H1 (cell line): ENCODE results near the gene GRM5. TPM values are rescaled to one million over a fixed set of nuclear protein-coding genes. Genes with fewer than 3 reads are reported as not detected.

ENCODE experiments used
- CTCF ChIA-PET: fragments of 300-600 bp; sonication (Branson Sonifier 250); formaldehyde crosslinking; loops from one replicate; lab custom pipeline; 2021; ENCODE audit not compliant: partially characterized antibody; lab: Charles Lee
- POLR2A ChIA-PET: fragments of 300-600 bp; sonication (Branson Sonifier 250); formaldehyde crosslinking; loops from one replicate; lab custom pipeline; 2021; ENCODE audit warnings: inconsistent platforms; ENCODE audit not compliant: partially characterized antibody; lab: Charles Lee
- DNase-seq, 2 experiments: peaks; one replicate each; pipeline versions ENCODE4 v3.0.0 to v3.0.0-alpha.2; 2010 to 2022; ENCODE audit warnings: low spot score in 2 of 2, low read depth in 1 of 2, mixed read lengths in 1 of 2
- FAIRE-seq: peaks from 2 replicates; lab custom pipeline; 2011; peaks lifted over from hg19 to GRCh38; lab: Jason Lieb, UNC
- H2AFZ ChIP-seq: 2 replicates; pipeline ENCODE4 v1.8.1; 2012; ENCODE audit warnings: low read length, inconsistent platforms
- H2AK5ac ChIP-seq: 2 replicates; pipeline ENCODE4 v1.6.1; 2013; ENCODE audit warnings: low read depth, low read length
- H2BK120ac ChIP-seq: replicated peaks from 2 replicates; pipeline ENCODE3; 2013; ENCODE audit warnings: low read depth, low read length, inconsistent platforms
- H2BK12ac ChIP-seq: 2 replicates; pipeline ENCODE4 v1.6.1; 2013; ENCODE audit warnings: low read depth, low read length
- H2BK15ac ChIP-seq: 2 replicates; pipeline ENCODE4 v1.6.1; 2013; ENCODE audit warnings: low read length
- H2BK20ac ChIP-seq: 2 replicates; pipeline ENCODE4 v1.6.1; 2013; ENCODE audit warnings: low read length
- H2BK5ac ChIP-seq: 2 replicates; pipeline ENCODE4 v1.6.1; 2013; ENCODE audit warnings: low read depth, low read length
- H3K14ac ChIP-seq: 2 replicates; pipeline ENCODE4 v1.6.1; 2013; ENCODE audit warnings: inconsistent platforms; ENCODE audit not compliant: insufficient read length
- H3K18ac ChIP-seq: 2 replicates; pipeline ENCODE4 v1.6.1; 2013; ENCODE audit warnings: low read length; ENCODE audit errors: extremely low read depth
- H3K23ac ChIP-seq: 2 replicates; pipeline ENCODE4 v1.6.1; 2013; ENCODE audit warnings: inconsistent platforms; ENCODE audit not compliant: insufficient read length
- H3K23me2 ChIP-seq: 2 replicates; pipeline ENCODE4 v1.6.1; 2013; ENCODE audit warnings: low read depth, low read length
- H3K27ac ChIP-seq: 2 replicates; pipeline ENCODE4 v1.6.1; 2011; ENCODE audit warnings: low read depth, low read length, inconsistent platforms
- H3K27me3 ChIP-seq, 4 experiments: replicated peaks in 1 of 4; 1 replicate in 1 of 4; 2 replicates in 3 of 4; pipeline versions ENCODE4 v1.6.1 to v1.8.1; 2011 to 2013; ENCODE audit warnings: low read length in 3 of 4, mild to moderate bottlenecking in 3 of 4, inconsistent platforms in 2 of 4, mixed read lengths in 2 of 4, moderate library complexity in 1 of 4; ENCODE audit not compliant: control insufficient read depth in 3 of 4, insufficient read depth in 3 of 4; ENCODE audit errors: extremely low read depth in 1 of 4
- H3K36me3 ChIP-seq, 4 experiments: 2 replicates each; pipeline versions ENCODE4 v1.6.1 to v1.8.1; 2011 to 2013; ENCODE audit warnings: mild to moderate bottlenecking in 4 of 4, low read length in 3 of 4, moderate library complexity in 2 of 4, control low read depth in 1 of 4, inconsistent platforms in 1 of 4; ENCODE audit not compliant: insufficient read depth in 4 of 4, control insufficient read depth in 2 of 4
- H3K4ac ChIP-seq: replicated peaks from 2 replicates; pipeline ENCODE3; 2013; ENCODE audit warnings: low read length, low read depth, mixed read lengths, inconsistent platforms; ENCODE audit not compliant: insufficient read length
- H3K4me1 ChIP-seq, 4 experiments: replicated peaks in 1 of 4; 1 replicate in 1 of 4; 2 replicates in 3 of 4; pipeline versions ENCODE4 v1.6.1 to v1.8.1; 2011 to 2013; ENCODE audit warnings: low read length in 3 of 4, inconsistent platforms in 2 of 4, mixed read lengths in 1 of 4; ENCODE audit not compliant: insufficient read depth in 4 of 4, control insufficient read depth in 3 of 4
- H3K4me2 ChIP-seq, 2 experiments: 2 replicates each; pipeline versions ENCODE4 v1.6.1 to v1.8.1; 2011 to 2013; ENCODE audit warnings: low read depth in 2 of 2, low read length in 2 of 2, control low read depth in 1 of 2, inconsistent platforms in 1 of 2, mild to moderate bottlenecking in 1 of 2; ENCODE audit not compliant: insufficient read depth in 1 of 2
- H3K4me3 ChIP-seq, 4 experiments: fragments of 200-600, 300-600 bp in 1 of 4; sonication (generic), shearing (Covaris generic), sonication (Bioruptor Twin) in 1 of 4; 2 replicates each; pipeline versions ENCODE4 v1.5.1 to v1.8.1; 2011 to 2016; ENCODE audit warnings: low read length in 4 of 4, low read depth in 3 of 4, control low read depth in 2 of 4, inconsistent platforms in 2 of 4, mild to moderate bottlenecking in 2 of 4, mixed read lengths in 1 of 4, moderate library complexity in 1 of 4; ENCODE audit not compliant: insufficient read depth in 2 of 4; ENCODE audit errors: extremely low read depth in 1 of 4
- H3K56ac ChIP-seq: replicated peaks from 2 replicates; pipeline ENCODE3; 2013; ENCODE audit warnings: low read depth, mild to moderate bottlenecking, mixed read lengths, low read length, inconsistent platforms; ENCODE audit not compliant: insufficient read length
- H3K79me1 ChIP-seq: 2 replicates; pipeline ENCODE4 v1.6.1; 2013; ENCODE audit warnings: low read depth, low read length, control low read depth
- H3K79me2 ChIP-seq, 2 experiments: 2 replicates each; pipeline versions ENCODE4 v1.6.1 to v1.8.1; 2012 to 2013; ENCODE audit warnings: low read length in 2 of 2, mild to moderate bottlenecking in 2 of 2, inconsistent platforms in 1 of 2; ENCODE audit not compliant: insufficient read depth in 2 of 2, control insufficient read depth in 1 of 2
- H3K9ac ChIP-seq, 4 experiments: replicated peaks in 1 of 4; 1 replicate in 1 of 4; 2 replicates in 3 of 4; pipeline versions ENCODE4 v1.6.1 to v1.8.1; 2011 to 2013; ENCODE audit warnings: low read depth in 3 of 4, low read length in 3 of 4, control low read depth in 2 of 4, mild to moderate bottlenecking in 2 of 4, moderate library complexity in 2 of 4, inconsistent platforms in 1 of 4; ENCODE audit errors: extremely low read depth in 1 of 4
- H3K9me3 ChIP-seq, 2 experiments: 2 replicates each; pipeline versions ENCODE4 v1.6.1 to v1.8.1; 2012 to 2013; ENCODE audit warnings: mild to moderate bottlenecking in 2 of 2, moderate library complexity in 2 of 2, control low read depth in 1 of 2, inconsistent platforms in 1 of 2, low read depth in 1 of 2, low read length in 1 of 2, mixed read lengths in 1 of 2; ENCODE audit not compliant: insufficient read depth in 2 of 2
- H4K20me1 ChIP-seq, 2 experiments: replicated peaks in 1 of 2; 2 replicates each; pipeline versions ENCODE3 to v1.8.1; 2011 to 2013; ENCODE audit warnings: inconsistent platforms in 2 of 2, low read length in 2 of 2, mild to moderate bottlenecking in 1 of 2; ENCODE audit not compliant: insufficient read depth in 2 of 2, control insufficient read depth in 1 of 2
- H4K5ac ChIP-seq: 2 replicates; pipeline ENCODE4 v1.6.1; 2013; ENCODE audit warnings: low read length, low read depth, mixed read lengths, inconsistent platforms; ENCODE audit not compliant: insufficient read length
- H4K8ac ChIP-seq: 2 replicates; pipeline ENCODE4 v1.8.0; 2013; ENCODE audit warnings: mild to moderate bottlenecking, moderate library complexity, low read length, inconsistent platforms; ENCODE audit not compliant: insufficient read depth; ENCODE audit errors: extremely low read depth
- H4K91ac ChIP-seq: replicated peaks from 2 replicates; pipeline ENCODE3; 2013; ENCODE audit warnings: low read length, mixed read lengths, inconsistent platforms; ENCODE audit not compliant: insufficient read length
- BRCA1 ChIP-seq: IDR thresholded peaks from 2 replicates; pipeline ENCODE4 v1.6.1; 2012; ENCODE audit warnings: low read depth, low read length, improper control_type of control experiment
- CHD2 ChIP-seq: IDR thresholded peaks from 2 replicates; pipeline ENCODE4 v1.6.1; 2012; ENCODE audit warnings: low read length, improper control_type of control experiment
- EZH2 ChIP-seq: fragments of 200-600 bp; sonication (generic); IDR thresholded peaks from 2 replicates; pipeline ENCODE4 v1.7.1; 2012; ENCODE audit warnings: low read depth, mild to moderate bottlenecking, moderate library complexity, low read length, inconsistent platforms; ENCODE audit not compliant: severe bottlenecking
- HDAC2 ChIP-seq, 2 experiments: fragments of 300-600 bp in 1 of 2; sonication (generic) in 1 of 2; IDR thresholded peaks; 2 replicates each; pipeline ENCODE4 v1.6.1; 2011 to 2012; ENCODE audit warnings: low read depth in 2 of 2, low read length in 2 of 2, mild to moderate bottlenecking in 2 of 2, moderate library complexity in 2 of 2, borderline replicate concordance in 1 of 2, inconsistent platforms in 1 of 2
- JUN ChIP-seq: IDR thresholded peaks from 2 replicates; pipeline ENCODE4 v1.6.1; 2011; ENCODE audit warnings: low read depth, mild to moderate bottlenecking, improper control_type of control experiment, low read length
- KDM1A ChIP-seq: fragments of 200-600, 300-600 bp; sonication (generic); IDR thresholded peaks from 2 replicates; pipeline ENCODE4 v1.7.1; 2016; ENCODE audit warnings: mild to moderate bottlenecking, low read length, borderline replicate concordance
- POLR2AphosphoS5 ChIP-seq: IDR thresholded peaks from 2 replicates; pipeline ENCODE4 v1.6.1; 2011; ENCODE audit warnings: low read depth, low read length
- RFX5 ChIP-seq: IDR thresholded peaks from 2 replicates; pipeline ENCODE4 v1.6.1; 2011; ENCODE audit warnings: low read depth, low read length, improper control_type of control experiment, borderline replicate concordance
- RNF2 ChIP-seq: fragments of 200-900, 300-1000 bp; sonication (generic); IDR thresholded peaks from 2 replicates; pipeline ENCODE4 v1.7.1; 2016; ENCODE audit warnings: borderline replicate concordance, low read depth, mild to moderate bottlenecking, antibody characterized with exemption, low read length; ENCODE audit not compliant: poor library complexity, severe bottlenecking; ENCODE audit errors: missing control alignments
- RXRA ChIP-seq: IDR thresholded peaks from 2 replicates; pipeline ENCODE4 v1.6.1; 2011; ENCODE audit warnings: low read depth, mild to moderate bottlenecking, low read length, moderate library complexity; ENCODE audit not compliant: insufficient read depth
- SUZ12 ChIP-seq: fragments of 200-600 bp; sonication (generic); IDR thresholded peaks from 2 replicates; pipeline ENCODE4 v1.6.1; 2012; ENCODE audit warnings: mild to moderate bottlenecking, inconsistent platforms, low read length, moderate library complexity, mixed read lengths
- TAF7 ChIP-seq: optimal IDR thresholded peaks from 2 replicates; pipeline ENCODE3; 2011; ENCODE audit warnings: low read depth, mild to moderate bottlenecking, inconsistent platforms, low read length, moderate library complexity, borderline replicate concordance
- YY1 ChIP-seq: IDR thresholded peaks from 2 replicates; pipeline ENCODE4 v1.6.1; 2011; ENCODE audit warnings: low read depth, mild to moderate bottlenecking, low read length
- WGBS, 2 experiments: shearing (Covaris generic) in 1 of 2; methylation state at CpG; one replicate each; pipeline versions ENCODE4 v1.1.6 to v1.1.7; 2013 to 2015; ENCODE audit warnings: low lambda C conversion rate in 2 of 2, mixed read lengths in 2 of 2, inconsistent platforms in 1 of 2, low coverage in 1 of 2, missing lambda C conversion rate in 1 of 2; ENCODE audit not compliant: insufficient replicate concordance in 2 of 2, insufficient coverage in 1 of 2, insufficient read length in 1 of 2; ENCODE audit errors: extremely low coverage in 1 of 2, missing lambda C conversion rate in 1 of 2; 5-methylcytosine and 5-hydroxymethylcytosine counted together
- polyA plus RNA-seq, 7 experiments: library from polyadenylated mRNA; depleted of rRNA in 3 of 7; stranded (reverse) in 5 of 7; unstranded in 2 of 7; fragments of >200 nt in 5 of 7; fragments of 200-250 nt in 2 of 7; gene quantifications; 1 replicate in 5 of 7; 2 replicates in 1 of 7; 4 replicates in 1 of 7; pipeline versions ENCODE4 v1.2.1 to v1.2.3, GENCODE V29; 2011 to 2013; ENCODE audit warnings: missing spikeins in 2 of 7, mixed read lengths in 2 of 7
- total RNA-seq: library from RNA; stranded (reverse); fragmentation: NEBNext Ultra II Directional; extraction: Animal tissue kit (Norgen Biotek cat#: 25700); gene quantifications from 2 replicates; pipeline ENCODE4 v1.2.1, GENCODE V29; 2021
- TF ChIP-seq, protein P1 (sequence below): IDR thresholded peaks from 2 replicates; pipeline ENCODE4 v1.6.1; 2012; ENCODE audit warnings: inconsistent platforms

The GRM5 gene
- total and polyA plus RNA-seq, 2 of the 8 experiments (the other 6 are each of a cell fraction or from before 2014, with no cell fraction given): 0.15 to 0.43 TPM

DNA sequence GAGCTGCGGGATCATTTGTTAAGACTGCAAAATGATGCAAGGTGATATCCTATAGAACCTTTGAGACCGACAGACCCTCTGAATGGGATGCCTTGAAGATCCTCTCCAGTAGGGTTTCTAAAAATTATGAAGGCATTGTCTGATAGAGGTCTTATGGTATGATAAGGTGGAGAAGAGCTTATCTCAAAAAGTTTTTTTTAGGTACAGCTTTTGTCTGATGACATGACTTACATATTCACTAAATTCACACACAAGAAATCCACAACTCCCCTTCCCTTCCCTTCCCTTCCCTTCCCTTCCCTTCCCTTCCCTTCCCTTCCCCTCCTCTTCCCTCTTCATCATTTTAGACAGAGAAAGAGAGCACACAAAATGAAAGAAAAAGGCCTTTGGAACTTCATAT lies 609.8 kb downstream of the GRM5 start:
- ChIA-PET CTCF (no interaction called here), POLR2A (no interaction called here)
- no peak overlapping the region for H2BK120ac ChIP-seq
- no peak overlapping the region for H2BK5ac ChIP-seq
- H3K56ac ChIP-seq: no peak overlapping the region
- H3K27me3 ChIP-seq: no peaks in the 10 kb centered on the region
- no peak overlapping the region for H3K4ac ChIP-seq
- H2AK5ac ChIP-seq: no peak overlapping the region
- no peaks in the 10 kb centered on the region for H3K36me3 ChIP-seq
- DNase-seq (no peak), FAIRE-seq (no peak)
- no peak overlapping the region for H4K5ac ChIP-seq
- 94% methylated on average over 2 of the region's 2 CpGs; no CpG with 5 or more reads in 1 of the 2 experiments for WGBS, 2 experiments
- no peak overlapping the region for H4K8ac ChIP-seq
- no peak overlapping the region for H2AFZ ChIP-seq
- no peaks in the 10 kb centered on the region for H3K79me2 ChIP-seq
- no peak overlapping the region for H2BK12ac ChIP-seq
- H3K4me1 ChIP-seq: peaks cover 0 to 4% (median 0%) of the 10 kb centered on the region in 4 experiments; a peak in 2 of 7 replicates
- H3K9ac ChIP-seq: no peak overlapping the region
- H3K23ac ChIP-seq: no peak overlapping the region
- no peaks in the 10 kb centered on the region for H3K9me3 ChIP-seq
- no peaks in the 10 kb centered on the region for H4K20me1 ChIP-seq
- no peak overlapping the region for H2BK20ac ChIP-seq
- H3K23me2 ChIP-seq: no peaks in the 10 kb centered on the region
- H4K91ac ChIP-seq: no peak overlapping the region
- no peak overlapping the region for H3K14ac ChIP-seq
- no peak overlapping the region for H3K27ac ChIP-seq
- H3K18ac ChIP-seq: no peak overlapping the region
- H3K79me1 ChIP-seq: no peaks in the 10 kb centered on the region
- H2BK15ac ChIP-seq: no peak overlapping the region
- no peak overlapping the region for H3K4me3 ChIP-seq
- no peak overlapping the region for H3K4me2 ChIP-seq
- TF ChIP-seq SUZ12 (no peak), YY1 (no peak), TAF7 (no peak), HDAC2 (IDR thresholded peaks at IDR 0.05; ENCODE audit: borderline replicate concordance in 1 of 2, low read depth in 2 of 2, low read length in 2 of 2) (no peak), POLR2AphosphoS5 (no peak), RXRA (no peak), KDM1A (no peak), RFX5 (no peak), CHD2 (no peak), JUN (no peak), BRCA1 (no peak), EZH2 (no peak), RNF2 (no peak)
- TF ChIP-seq, protein P1, sequence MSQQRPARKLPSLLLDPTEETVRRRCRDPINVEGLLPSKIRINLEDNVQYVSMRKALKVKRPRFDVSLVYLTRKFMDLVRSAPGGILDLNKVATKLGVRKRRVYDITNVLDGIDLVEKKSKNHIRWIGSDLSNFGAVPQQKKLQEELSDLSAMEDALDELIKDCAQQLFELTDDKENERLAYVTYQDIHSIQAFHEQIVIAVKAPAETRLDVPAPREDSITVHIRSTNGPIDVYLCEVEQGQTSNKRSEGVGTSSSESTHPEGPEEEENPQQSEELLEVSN: no peak
